Suprapubic skin (tissue), 4 donors: Measurements from ENCODE around the gene ABHD16A. TPM values are rescaled to one million over a fixed set of nuclear protein-coding genes. Genes with fewer than 3 reads are reported as not detected.

Experiments used
- DNase-seq, 2 donors: peaks; one replicate each; pipeline ENCODE4 v3.0.0-alpha.2; 2019; ENCODE audit warnings: low spot score in 2 of 2
- H3K27ac ChIP-seq: fragments of 200-600 bp; sonication (generic); one replicate; pipeline ENCODE4 v1.5.1; 2019
- H3K27me3 ChIP-seq: fragments of 200-600 bp; sonication (generic); one replicate; pipeline ENCODE4 v1.5.1; 2019
- H3K36me3 ChIP-seq: fragments of 200-600 bp; sonication (generic); one replicate; pipeline ENCODE4 v1.5.1; 2019
- H3K4me1 ChIP-seq: fragments of 200-600 bp; sonication (generic); one replicate; pipeline ENCODE4 v1.5.1; 2019
- H3K4me3 ChIP-seq: fragments of 200-600 bp; sonication (generic); one replicate; pipeline ENCODE4 v1.5.1; 2019; ENCODE audit warnings: mild to moderate bottlenecking
- H3K9me3 ChIP-seq: fragments of 200-600 bp; sonication (generic); one replicate; pipeline ENCODE4 v1.5.1; 2019
- CTCF ChIP-seq, 2 donors: fragments of 200-600 bp in 1 of 2; fragments of 450-650 bp in 1 of 2; sonication (generic) in 1 of 2; IDR thresholded peaks; one replicate each; pipeline ENCODE4 v1.5.1; 2016 to 2019; ENCODE audit warnings: antibody characterized with exemption in 2 of 2, mild to moderate bottlenecking in 1 of 2, moderate library complexity in 1 of 2
- EP300 ChIP-seq: sonication (generic); formaldehyde crosslinking; IDR thresholded peaks from one replicate; pipeline ENCODE4 v1.6.1; 2017; ENCODE audit warnings: antibody characterized with exemption
- POLR2A ChIP-seq, 2 donors: fragments of 450-650 bp; IDR thresholded peaks; one replicate each; pipeline ENCODE4 v1.6.1; 2017; ENCODE audit warnings: antibody characterized with exemption in 2 of 2, mild to moderate bottlenecking in 2 of 2, moderate library complexity in 2 of 2
- POLR2AphosphoS5 ChIP-seq, 3 donors: sonication (generic); formaldehyde crosslinking; IDR thresholded peaks; one replicate each; pipeline ENCODE4 v1.6.1; 2017; ENCODE audit warnings: antibody characterized with exemption in 3 of 3
- WGBS: methylation state at CpG from one replicate; pipeline ENCODE4 v1.1.5; 2018; 5-methylcytosine and 5-hydroxymethylcytosine counted together
- total RNA-seq, 4 donors: library from RNA; depleted of rRNA; stranded (reverse); fragments of >200 nt; gene quantifications; one replicate each; pipeline ENCODE4 v1.1.0, GENCODE V29; 2016

The ABHD16A gene
- total RNA-seq, 4 donors from 2014 or later = 49.4 to 68.2 (median 57.3) TPM

GRCh38 chr6:31689249-31690110 is 13.6 kb downstream of the ABHD16A start:
- DNase-seq = no peak
- Histone ChIP-seq H3K36me3 (peaks cover 90% of the 10 kb centered on the region), H3K4me1 (no peaks in the 10 kb centered on the region), H3K9me3 (no peaks in the 10 kb centered on the region), H3K27ac (no peak overlapping the region), H3K27me3 (no peaks in the 10 kb centered on the region), H3K4me3 (no peak overlapping the region)
- WGBS = 67% methylated on average over 8 of the region's 11 CpGs
- TF ChIP-seq POLR2A (IDR thresholded peaks at IDR 0.05) = no peak
- no peak for TF ChIP-seq CTCF (IDR thresholded peaks at IDR 0.05)
- no peak for TF ChIP-seq EP300
- no peak for TF ChIP-seq POLR2AphosphoS5 (IDR thresholded peaks at IDR 0.05)

DNA sequence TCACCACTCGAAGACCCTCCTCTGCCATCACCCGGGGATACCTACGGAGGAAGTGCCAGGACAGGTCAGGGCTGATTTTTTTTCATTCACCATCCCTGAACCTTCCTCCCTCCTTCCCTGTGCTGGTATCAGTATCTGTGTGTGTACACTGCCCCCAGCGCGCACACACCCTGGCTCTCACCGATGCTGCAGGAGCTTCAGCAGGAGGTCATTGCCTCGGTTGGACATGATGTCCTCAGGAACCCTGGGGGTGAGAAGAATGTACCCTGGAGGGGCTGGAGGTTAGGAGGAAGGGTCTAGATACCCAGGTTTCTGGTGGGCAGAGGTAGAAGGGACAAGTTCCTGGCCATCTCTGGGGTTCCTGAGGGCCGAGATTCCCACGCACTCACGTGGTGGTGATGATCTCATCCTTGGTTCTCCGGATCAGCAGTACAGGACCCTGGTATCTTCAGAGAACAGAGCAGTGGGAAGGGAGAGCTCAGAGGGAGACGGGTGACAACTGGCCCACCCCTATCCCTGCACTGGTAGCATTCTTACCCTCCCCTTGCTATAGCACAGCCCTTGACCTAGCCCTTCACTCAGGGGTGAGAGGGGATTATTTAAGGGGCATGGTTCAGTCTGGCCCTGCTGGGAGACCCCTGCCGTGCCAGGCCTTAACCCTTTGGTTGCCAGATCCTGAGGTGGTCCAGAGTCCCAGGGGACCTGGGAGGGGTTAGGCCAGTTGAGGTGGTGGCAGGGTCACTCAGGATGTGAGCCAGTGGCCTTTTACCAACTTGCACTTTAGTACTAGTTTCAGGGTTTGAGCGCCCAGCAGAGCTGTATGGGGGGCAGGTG is 15.0 kb downstream of the ABHD16A start:
- DNase-seq = no peak
- Histone ChIP-seq H3K4me3 (no peak overlapping the region), H3K36me3 (peaks cover 76% of the 10 kb centered on the region), H3K27me3 (no peaks in the 10 kb centered on the region), H3K4me1 (peaks cover 2% of the 10 kb centered on the region), H3K9me3 (no peaks in the 10 kb centered on the region), H3K27ac (no peak overlapping the region)
- WGBS = 81% methylated on average over 13 of the region's 14 CpGs
- TF ChIP-seq POLR2A (IDR thresholded peaks at IDR 0.05) = no peak
- TF ChIP-seq CTCF (IDR thresholded peaks at IDR 0.05) = no peak
- TF ChIP-seq EP300 = no peak
- no peak for TF ChIP-seq POLR2AphosphoS5 (IDR thresholded peaks at IDR 0.05)

- no peak overlapping the region for H3K4me3 ChIP-seq
- H3K36me3 ChIP-seq = peaks cover 68% of the 10 kb centered on the region
- WGBS = 93% methylated on average over 8 of the region's 8 CpGs
- no peaks in the 10 kb centered on the region for H3K9me3 ChIP-seq
- no peak for DNase-seq
- no peaks in the 10 kb centered on the region for H3K27me3 ChIP-seq
- H3K4me1 ChIP-seq = peaks cover 6% of the 10 kb centered on the region
- no peak for TF ChIP-seq EP300
- TF ChIP-seq POLR2A (IDR thresholded peaks at IDR 0.05) = no peak
- no peak for TF ChIP-seq POLR2AphosphoS5 (IDR thresholded peaks at IDR 0.05)
- no peak for TF ChIP-seq CTCF (IDR thresholded peaks at IDR 0.05)
- H3K27ac ChIP-seq = no peak overlapping the region
Measured at GRCh38 chr6:31687321-31687720, 15.8 kb downstream of the ABHD16A start.

DNA sequence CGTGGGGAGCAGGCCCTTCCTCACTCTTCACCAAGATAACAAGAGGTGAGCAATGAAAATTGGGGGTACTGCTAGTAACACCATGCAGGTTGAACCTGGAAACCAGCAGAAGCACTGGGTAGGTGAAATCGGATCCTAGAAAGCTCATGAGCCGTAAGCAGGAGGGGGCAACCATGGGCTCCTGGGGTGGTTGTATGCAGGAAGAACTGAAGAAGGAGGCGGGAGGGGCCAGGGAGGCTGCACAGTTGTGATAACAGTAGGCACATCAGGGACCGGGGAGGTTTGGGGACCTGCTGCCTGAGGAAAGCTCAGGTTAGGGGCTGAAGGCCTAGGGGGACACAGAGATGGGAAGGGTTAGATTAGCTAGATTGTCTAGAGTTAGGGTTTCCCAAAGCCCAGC is 16.6 kb downstream of the ABHD16A start:
- no peak for TF ChIP-seq EP300
- no peak for TF ChIP-seq POLR2AphosphoS5 (IDR thresholded peaks at IDR 0.05)
- TF ChIP-seq CTCF (IDR thresholded peaks at IDR 0.05) = no peak
- TF ChIP-seq POLR2A (IDR thresholded peaks at IDR 0.05) = no peak
- WGBS = 86% methylated on average over 5 of the region's 5 CpGs
- peaks cover 9% of the 10 kb centered on the region for H3K4me1 ChIP-seq
- peaks cover 60% of the 10 kb centered on the region for H3K36me3 ChIP-seq
- no peaks in the 10 kb centered on the region for H3K9me3 ChIP-seq
- no peaks in the 10 kb centered on the region for H3K27me3 ChIP-seq
- no peak overlapping the region for H3K27ac ChIP-seq
- DNase-seq = no peak
- H3K4me3 ChIP-seq = no peak overlapping the region

GRCh38 chr6:31683591-31683990 is 19.5 kb downstream of the ABHD16A start:
- Histone ChIP-seq H3K36me3 (peaks cover 31% of the 10 kb centered on the region), H3K27ac (no peak overlapping the region), H3K27me3 (no peaks in the 10 kb centered on the region), H3K4me1 (peaks cover 21% of the 10 kb centered on the region), H3K4me3 (no peak overlapping the region), H3K9me3 (no peaks in the 10 kb centered on the region)
- TF ChIP-seq POLR2A (IDR thresholded peaks at IDR 0.05) (no peak), POLR2AphosphoS5 (IDR thresholded peaks at IDR 0.05) (no peak), EP300 (no peak), CTCF (IDR thresholded peaks at IDR 0.05) (no peak)
- WGBS = 82% methylated on average over 13 of the region's 13 CpGs
- DNase-seq = no peak
